Kidney tubule cell (primary cell): ENCODE results near the gene GATAD2A.

Experiments used
- DNase-seq: peaks from one replicate; pipeline ENCODE4 v3.0.0-alpha.2; 2018; ENCODE audit warnings: low spot score

The GATAD2A gene

GRCh38 chr19:19422156-19422555, 16.7 kb downstream of the GATAD2A start:
- DNase-seq = no peak

GRCh38 chr19:19423322-19423721, 17.8 kb downstream of the GATAD2A start:
- DNase-seq = no peak

GRCh38 chr19:19425170-19425875, 19.8 kb downstream of the GATAD2A start:
- DNase-seq = no peak

GRCh38 chr19:19426216-19426615, 20.7 kb downstream of the GATAD2A start:
- DNase-seq = no peak

- DNase-seq = no peak
Observed at GRCh38 chr19:19426799-19427198, 21.3 kb downstream of the GATAD2A start.

GRCh38 chr19:19427302-19427701, 21.8 kb downstream of the GATAD2A start:
- no peak for DNase-seq

- no peak for DNase-seq
Observed at GRCh38 chr19:19427944-19428343, 22.5 kb downstream of the GATAD2A start.

- no peak for DNase-seq
Observed at GRCh38 chr19:19428746-19429145, 23.3 kb downstream of the GATAD2A start.

- no peak for DNase-seq
Observed at GRCh38 chr19:19429361-19429760, 23.9 kb downstream of the GATAD2A start.

- no peak for DNase-seq
Observed at GRCh38 chr19:19432732-19433131, 27.3 kb downstream of the GATAD2A start.

GRCh38 chr19:19433666-19434213, 28.3 kb downstream of the GATAD2A start:
- DNase-seq = peak; percentile 15

- DNase-seq = no peak
Observed at GRCh38 chr19:19434483-19435045, 29.1 kb downstream of the GATAD2A start.

- no peak for DNase-seq
Observed at GRCh38 chr19:19436137-19436691, 30.7 kb downstream of the GATAD2A start.

- no peak for DNase-seq
Observed at GRCh38 chr19:19438366-19439175, 33.1 kb downstream of the GATAD2A start.

GRCh38 chr19:19439176-19439482, 33.7 kb downstream of the GATAD2A start:
- DNase-seq = no peak

GRCh38 chr19:19443283-19443682, 37.8 kb downstream of the GATAD2A start:
- DNase-seq = no peak

GRCh38 chr19:19443902-19444680, 38.6 kb downstream of the GATAD2A start:
- no peak for DNase-seq

GRCh38 chr19:19444681-19445155, 39.2 kb downstream of the GATAD2A start:
- DNase-seq = peak; percentile 67

- no peak for DNase-seq
Observed at GRCh38 chr19:19445288-19445687, 39.8 kb downstream of the GATAD2A start.

GRCh38 chr19:19445911-19446361, 40.5 kb downstream of the GATAD2A start:
- peak; percentile 49 for DNase-seq

GRCh38 chr19:19446655-19447437, 41.4 kb downstream of the GATAD2A start:
- no peak for DNase-seq
